Measurements from ENCODE around the gene CCDC71. TPM values are rescaled to one million over a fixed set of nuclear protein-coding genes. Genes with fewer than 3 reads are reported as not detected.

CCDC71 gene
- total and polyA plus RNA-seq, 2 of the 13 experiments (the other 11 are each of a cell fraction or from before 2014, with no cell fraction given): 9.7 to 14.3 TPM

DNA sequence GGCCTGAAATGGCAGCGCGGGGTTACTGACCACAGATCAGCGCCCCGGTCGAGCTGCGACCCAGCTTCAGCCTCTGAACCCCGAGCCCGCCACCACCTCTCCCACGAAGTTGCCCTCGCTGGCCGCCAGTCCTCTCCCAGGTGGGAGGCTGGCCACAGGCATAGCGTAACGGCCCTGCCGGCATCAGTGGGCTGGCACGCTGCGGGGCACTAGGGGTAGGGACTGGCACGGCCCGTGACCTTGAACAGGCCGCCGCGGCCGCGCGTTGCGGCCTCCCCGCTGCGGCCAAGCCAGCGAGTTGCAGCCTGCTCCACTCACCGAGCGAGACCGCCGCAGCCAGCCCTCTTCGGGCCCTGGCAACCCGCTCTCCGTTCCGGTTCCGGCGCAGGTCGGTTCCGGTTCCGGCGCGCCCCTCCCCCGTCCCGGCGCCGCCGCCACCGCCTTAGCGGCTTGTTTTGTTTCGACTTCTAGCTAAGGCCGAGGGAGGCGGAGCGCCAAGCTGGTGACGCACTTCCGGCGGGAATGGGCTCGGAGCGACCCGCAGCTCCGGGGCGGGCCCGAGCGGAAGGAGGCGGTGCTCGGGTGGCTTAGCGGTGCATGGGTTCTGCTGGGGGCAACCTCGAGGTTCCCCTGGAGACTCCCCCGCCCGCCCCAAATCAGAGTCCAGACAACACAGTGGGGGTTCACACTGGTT, 45.5 kb downstream of the CCDC71 start, which contains the start of gene USP19 (continued):
- TF ChIP-seq BRD4 (CRISPR knock-in tag; IDR thresholded peaks at IDR 0.05): peak; percentile 83
- TF ChIP-seq MAFF (IDR thresholded peaks at IDR 0.05; ENCODE audit: low read depth, low read length): no peak
- no peak for TF ChIP-seq RBM39 (IDR thresholded peaks at IDR 0.05; ENCODE audit: low read depth, low read length, poor library complexity, severe bottlenecking)
- peak; percentile 92 for TF ChIP-seq FOXK1 (CRISPR knock-in tag; IDR thresholded peaks at IDR 0.05; ENCODE audit: borderline replicate concordance, low read depth)
- no peak for TF ChIP-seq KLF11 (CRISPR knock-in tag; IDR thresholded peaks at IDR 0.05)
- TF ChIP-seq, protein P1, sequence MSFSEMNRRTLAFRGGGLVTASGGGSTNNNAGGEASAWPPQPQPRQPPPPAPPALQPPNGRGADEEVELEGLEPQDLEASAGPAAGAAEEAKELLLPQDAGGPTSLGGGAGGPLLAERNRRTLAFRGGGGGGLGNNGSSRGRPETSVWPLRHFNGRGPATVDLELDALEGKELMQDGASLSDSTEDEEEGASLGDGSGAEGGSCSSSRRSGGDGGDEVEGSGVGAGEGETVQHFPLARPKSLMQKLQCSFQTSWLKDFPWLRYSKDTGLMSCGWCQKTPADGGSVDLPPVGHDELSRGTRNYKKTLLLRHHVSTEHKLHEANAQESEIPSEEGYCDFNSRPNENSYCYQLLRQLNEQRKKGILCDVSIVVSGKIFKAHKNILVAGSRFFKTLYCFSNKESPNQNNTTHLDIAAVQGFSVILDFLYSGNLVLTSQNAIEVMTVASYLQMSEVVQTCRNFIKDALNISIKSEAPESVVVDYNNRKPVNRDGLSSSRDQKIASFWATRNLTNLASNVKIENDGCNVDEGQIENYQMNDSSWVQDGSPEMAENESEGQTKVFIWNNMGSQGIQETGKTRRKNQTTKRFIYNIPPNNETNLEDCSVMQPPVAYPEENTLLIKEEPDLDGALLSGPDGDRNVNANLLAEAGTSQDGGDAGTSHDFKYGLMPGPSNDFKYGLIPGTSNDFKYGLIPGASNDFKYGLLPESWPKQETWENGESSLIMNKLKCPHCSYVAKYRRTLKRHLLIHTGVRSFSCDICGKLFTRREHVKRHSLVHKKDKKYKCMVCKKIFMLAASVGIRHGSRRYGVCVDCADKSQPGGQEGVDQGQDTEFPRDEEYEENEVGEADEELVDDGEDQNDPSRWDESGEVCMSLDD (CRISPR knock-in tag; IDR thresholded peaks at IDR 0.05; ENCODE audit: borderline replicate concordance): peak; percentile 46; the same call in 1 of the 2 replicates
- TF ChIP-seq ZNF703 (CRISPR knock-in tag; IDR thresholded peaks at IDR 0.05; ENCODE audit: borderline replicate concordance): no peak
- peak; percentile 36; the same call in 1 of the 2 replicates for TF ChIP-seq NFYC (CRISPR knock-in tag; IDR thresholded peaks at IDR 0.05)
- 0 out of 2 replicates have a peak, but pooled peaks have one; percentile 50 for TF ChIP-seq NFKBIZ (CRISPR knock-in tag; IDR thresholded peaks at IDR 0.05)
- TF ChIP-seq ZNF263 (CRISPR knock-in tag; IDR thresholded peaks at IDR 0.05): peak; percentile 15; the same call in 1 of the 2 replicates
- TF ChIP-seq CEBPG (CRISPR knock-in tag; IDR thresholded peaks at IDR 0.05): peak; percentile 27; the same call in 1 of the 2 replicates
- TF ChIP-seq MAZ (IDR thresholded peaks at IDR 0.05; ENCODE audit: borderline replicate concordance, low read depth, low read length): peak; percentile 48; the same call in 1 of the 2 replicates
- TF ChIP-seq MAZ (CRISPR knock-in tag; IDR thresholded peaks at IDR 0.05; ENCODE audit: low read depth): peak; percentile 57; the same call in 1 of the 2 replicates
- no peak for TF ChIP-seq NPAS2 (CRISPR knock-in tag; IDR thresholded peaks at IDR 0.05; ENCODE audit: borderline replicate concordance)
- no peak for TF ChIP-seq ZNF615 (CRISPR knock-in tag; IDR thresholded peaks at IDR 0.05; ENCODE audit: borderline replicate concordance)
- TF ChIP-seq, protein P2, sequence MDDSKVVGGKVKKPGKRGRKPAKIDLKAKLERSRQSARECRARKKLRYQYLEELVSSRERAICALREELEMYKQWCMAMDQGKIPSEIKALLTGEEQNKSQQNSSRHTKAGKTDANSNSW (CRISPR knock-in tag; IDR thresholded peaks at IDR 0.05; ENCODE audit: borderline replicate concordance): no peak
- TF ChIP-seq KLF12 (CRISPR knock-in tag; IDR thresholded peaks at IDR 0.05; ENCODE audit: borderline replicate concordance): no peak
- TF ChIP-seq, protein P3, sequence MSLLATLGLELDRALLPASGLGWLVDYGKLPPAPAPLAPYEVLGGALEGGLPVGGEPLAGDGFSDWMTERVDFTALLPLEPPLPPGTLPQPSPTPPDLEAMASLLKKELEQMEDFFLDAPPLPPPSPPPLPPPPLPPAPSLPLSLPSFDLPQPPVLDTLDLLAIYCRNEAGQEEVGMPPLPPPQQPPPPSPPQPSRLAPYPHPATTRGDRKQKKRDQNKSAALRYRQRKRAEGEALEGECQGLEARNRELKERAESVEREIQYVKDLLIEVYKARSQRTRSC (CRISPR knock-in tag; IDR thresholded peaks at IDR 0.05; ENCODE audit: low read depth): no peak
- peak; percentile 97 for TF ChIP-seq POGK (CRISPR knock-in tag; conservative IDR thresholded peaks at IDR 0.05)
- TF ChIP-seq, protein P4, sequence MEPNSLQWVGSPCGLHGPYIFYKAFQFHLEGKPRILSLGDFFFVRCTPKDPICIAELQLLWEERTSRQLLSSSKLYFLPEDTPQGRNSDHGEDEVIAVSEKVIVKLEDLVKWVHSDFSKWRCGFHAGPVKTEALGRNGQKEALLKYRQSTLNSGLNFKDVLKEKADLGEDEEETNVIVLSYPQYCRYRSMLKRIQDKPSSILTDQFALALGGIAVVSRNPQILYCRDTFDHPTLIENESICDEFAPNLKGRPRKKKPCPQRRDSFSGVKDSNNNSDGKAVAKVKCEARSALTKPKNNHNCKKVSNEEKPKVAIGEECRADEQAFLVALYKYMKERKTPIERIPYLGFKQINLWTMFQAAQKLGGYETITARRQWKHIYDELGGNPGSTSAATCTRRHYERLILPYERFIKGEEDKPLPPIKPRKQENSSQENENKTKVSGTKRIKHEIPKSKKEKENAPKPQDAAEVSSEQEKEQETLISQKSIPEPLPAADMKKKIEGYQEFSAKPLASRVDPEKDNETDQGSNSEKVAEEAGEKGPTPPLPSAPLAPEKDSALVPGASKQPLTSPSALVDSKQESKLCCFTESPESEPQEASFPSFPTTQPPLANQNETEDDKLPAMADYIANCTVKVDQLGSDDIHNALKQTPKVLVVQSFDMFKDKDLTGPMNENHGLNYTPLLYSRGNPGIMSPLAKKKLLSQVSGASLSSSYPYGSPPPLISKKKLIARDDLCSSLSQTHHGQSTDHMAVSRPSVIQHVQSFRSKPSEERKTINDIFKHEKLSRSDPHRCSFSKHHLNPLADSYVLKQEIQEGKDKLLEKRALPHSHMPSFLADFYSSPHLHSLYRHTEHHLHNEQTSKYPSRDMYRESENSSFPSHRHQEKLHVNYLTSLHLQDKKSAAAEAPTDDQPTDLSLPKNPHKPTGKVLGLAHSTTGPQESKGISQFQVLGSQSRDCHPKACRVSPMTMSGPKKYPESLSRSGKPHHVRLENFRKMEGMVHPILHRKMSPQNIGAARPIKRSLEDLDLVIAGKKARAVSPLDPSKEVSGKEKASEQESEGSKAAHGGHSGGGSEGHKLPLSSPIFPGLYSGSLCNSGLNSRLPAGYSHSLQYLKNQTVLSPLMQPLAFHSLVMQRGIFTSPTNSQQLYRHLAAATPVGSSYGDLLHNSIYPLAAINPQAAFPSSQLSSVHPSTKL (CRISPR knock-in tag; IDR thresholded peaks at IDR 0.05): peak; percentile 74

All from HepG2 (cell line).